Progenitor cell of endocrine pancreas (in vitro differentiated cells): ENCODE data around the gene FAM53A. TPM values are rescaled to one million over a fixed set of nuclear protein-coding genes. Genes with fewer than 3 reads are reported as not detected.
A peak's percentile ranks its signal among the peaks of the same experiment; 100 is the strongest.
"Not testable (repeated sequence)": the region's sequence is repeated elsewhere in the genome, so short reads cannot be mapped to it uniquely, and the experiment has no call there.

Experiments
- DNase-seq: peaks from one replicate; pipeline ENCODE4 v3.0.0; 2021; ENCODE audit warnings: low spot score; ENCODE audit not compliant: unreplicated experiment
- H3K27ac Mint-ChIP-seq: 2 replicates; pipeline ENCODE4 v1.8.0; 2021; ENCODE audit warnings: mild to moderate bottlenecking, moderate library complexity, mixed read lengths
- H3K27me3 Mint-ChIP-seq: 2 replicates; pipeline ENCODE4 v1.8.0; 2021; ENCODE audit warnings: mixed read lengths
- H3K36me3 Mint-ChIP-seq: 2 replicates; pipeline ENCODE4 v1.8.0; 2022; ENCODE audit warnings: mixed read lengths; ENCODE audit not compliant: insufficient read depth
- H3K4me1 Mint-ChIP-seq: 2 replicates; pipeline ENCODE4 v1.8.0; 2021; ENCODE audit warnings: low read depth, mixed read lengths
- H3K4me3 Mint-ChIP-seq: 2 replicates; pipeline ENCODE4 v1.8.0; 2021; ENCODE audit warnings: low read depth, mild to moderate bottlenecking, moderate library complexity, mixed read lengths
- H3K9me3 Mint-ChIP-seq: 2 replicates; pipeline ENCODE4 v1.8.0; 2021; ENCODE audit warnings: low read depth, mixed read lengths
- total RNA-seq: library from RNA; stranded (reverse); gene quantifications from 2 replicates; pipeline ENCODE4 v1.2.1, GENCODE V29; 2021
- TF ChIP-seq, protein P1 (sequence below): fragments of 200-600 bp; sonication (generic); IDR thresholded peaks from one replicate; pipeline ENCODE4 v1.5.0; 2021; ENCODE audit warnings: antibody characterized with exemption, mild to moderate bottlenecking; ENCODE audit not compliant: unreplicated experiment

FAM53A gene
- total RNA-seq, 1 donor from 2014 or later, result 3.0 TPM

- DNase-seq, result no peak
- Mint-ChIP-seq H3K4me3 (no peak overlapping the region), H3K27ac (no peak overlapping the region), H3K27me3 (no peaks in the 10 kb centered on the region), H3K4me1 (peaks cover 13% of the 10 kb centered on the region), H3K36me3 (peaks cover 22% of the 10 kb centered on the region), H3K9me3 (no peaks in the 10 kb centered on the region)
- TF ChIP-seq, protein P1, sequence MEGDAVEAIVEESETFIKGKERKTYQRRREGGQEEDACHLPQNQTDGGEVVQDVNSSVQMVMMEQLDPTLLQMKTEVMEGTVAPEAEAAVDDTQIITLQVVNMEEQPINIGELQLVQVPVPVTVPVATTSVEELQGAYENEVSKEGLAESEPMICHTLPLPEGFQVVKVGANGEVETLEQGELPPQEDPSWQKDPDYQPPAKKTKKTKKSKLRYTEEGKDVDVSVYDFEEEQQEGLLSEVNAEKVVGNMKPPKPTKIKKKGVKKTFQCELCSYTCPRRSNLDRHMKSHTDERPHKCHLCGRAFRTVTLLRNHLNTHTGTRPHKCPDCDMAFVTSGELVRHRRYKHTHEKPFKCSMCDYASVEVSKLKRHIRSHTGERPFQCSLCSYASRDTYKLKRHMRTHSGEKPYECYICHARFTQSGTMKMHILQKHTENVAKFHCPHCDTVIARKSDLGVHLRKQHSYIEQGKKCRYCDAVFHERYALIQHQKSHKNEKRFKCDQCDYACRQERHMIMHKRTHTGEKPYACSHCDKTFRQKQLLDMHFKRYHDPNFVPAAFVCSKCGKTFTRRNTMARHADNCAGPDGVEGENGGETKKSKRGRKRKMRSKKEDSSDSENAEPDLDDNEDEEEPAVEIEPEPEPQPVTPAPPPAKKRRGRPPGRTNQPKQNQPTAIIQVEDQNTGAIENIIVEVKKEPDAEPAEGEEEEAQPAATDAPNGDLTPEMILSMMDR, result no peak
These were observed 19.8 kb upstream of the FAM53A start for GRCh38 chr4:1703867-1704266.

- not testable (repeated sequence) for H3K9me3 Mint-ChIP-seq, H3K27me3 Mint-ChIP-seq, DNase-seq, H3K4me3 Mint-ChIP-seq, H3K4me1 Mint-ChIP-seq
- peaks cover 18% of the 10 kb centered on the region for H3K36me3 Mint-ChIP-seq
- H3K27ac Mint-ChIP-seq, result peak overlapping the region; percentile 37
These were observed 17.6 kb upstream of the FAM53A start for GRCh38 chr4:1701671-1702070.

DNA sequence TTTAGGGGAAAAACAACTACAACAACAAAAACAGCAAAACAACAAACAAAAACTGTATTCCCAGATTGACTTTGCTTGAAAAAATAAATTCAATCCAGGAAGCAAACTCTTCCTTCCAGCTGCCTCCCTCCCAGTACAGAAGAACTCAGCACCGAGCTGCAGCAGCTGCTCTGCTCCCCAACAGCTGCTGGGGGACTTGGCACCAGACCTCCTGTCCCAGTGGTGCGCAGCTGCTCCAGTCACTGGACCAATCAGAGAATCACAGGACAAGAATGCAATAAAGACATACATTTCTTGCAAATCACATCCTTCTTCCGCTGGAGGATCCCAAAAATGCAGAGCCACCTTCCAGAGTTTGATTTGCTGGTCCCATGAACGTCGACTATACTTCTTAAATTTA, 11.8 kb upstream of the FAM53A start:
- no peak for DNase-seq
- H3K36me3 Mint-ChIP-seq, result peaks cover 20% of the 10 kb centered on the region
- H3K4me1 Mint-ChIP-seq, result no peaks in the 10 kb centered on the region
- no peak overlapping the region for H3K4me3 Mint-ChIP-seq
- TF ChIP-seq, protein P1, result no peak
- H3K9me3 Mint-ChIP-seq, result no peaks in the 10 kb centered on the region
- no peaks in the 10 kb centered on the region for H3K27me3 Mint-ChIP-seq
- H3K27ac Mint-ChIP-seq, result no peak overlapping the region

- Mint-ChIP-seq H3K4me3 (no peak overlapping the region), H3K4me1 (no peaks in the 10 kb centered on the region), H3K27me3 (no peaks in the 10 kb centered on the region), H3K36me3 (peaks cover 24% of the 10 kb centered on the region), H3K9me3 (no peaks in the 10 kb centered on the region), H3K27ac (no peak overlapping the region)
- peak; percentile 51 for DNase-seq
- TF ChIP-seq, protein P1, result peak; percentile 92
These were observed 9.2 kb upstream of the FAM53A start for GRCh38 chr4:1693131-1693896.

GRCh38 chr4:1691737-1692373, 7.7 kb upstream of the FAM53A start:
- Mint-ChIP-seq H3K4me3 (no peak overlapping the region), H3K9me3 (no peaks in the 10 kb centered on the region), H3K4me1 (no peaks in the 10 kb centered on the region), H3K36me3 (peaks cover 24% of the 10 kb centered on the region), H3K27ac (no peak overlapping the region), H3K27me3 (no peaks in the 10 kb centered on the region)
- DNase-seq, result no peak
- TF ChIP-seq, protein P1, result no peak

DNA sequence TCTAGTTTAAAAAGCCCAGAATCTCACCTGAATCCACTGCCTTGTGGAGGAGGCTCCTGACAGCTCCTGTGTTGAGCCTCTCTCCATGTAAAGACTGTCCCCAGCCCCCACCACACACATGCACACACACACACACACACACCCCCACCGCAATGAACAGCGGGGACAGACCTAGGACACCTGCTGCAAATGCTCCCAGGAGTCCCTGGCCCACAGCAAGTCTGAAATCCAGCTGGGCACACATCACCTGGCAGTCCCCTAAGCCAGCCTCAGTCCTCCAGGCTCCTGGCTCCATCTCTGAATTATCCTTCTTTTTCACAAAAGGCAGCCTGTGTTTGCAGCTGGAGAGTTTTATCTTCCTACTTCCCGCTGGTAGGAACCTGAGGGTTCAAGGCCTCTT, 6.6 kb upstream of the FAM53A start:
- Mint-ChIP-seq H3K36me3 (peaks cover 21% of the 10 kb centered on the region), H3K27ac (no peak overlapping the region), H3K9me3 (no peaks in the 10 kb centered on the region), H3K27me3 (no peaks in the 10 kb centered on the region), H3K4me1 (no peaks in the 10 kb centered on the region), H3K4me3 (no peak overlapping the region)
- DNase-seq, result no peak
- TF ChIP-seq, protein P1, result no peak
